HG02852 (cell line): ENCODE measurements around the gene PTPRO.
A peak's percentile ranks its signal among the peaks of the same experiment; 100 is the strongest.
"Not testable (repeated sequence)": the region's sequence is repeated elsewhere in the genome, so short reads cannot be mapped to it uniquely, and the experiment has no call there.

ENCODE experiments used
- ATAC-seq: cut with Tn5 transposase; IDR thresholded peaks from one replicate; pipeline ENCODE4 v1.9.1; 2021; ENCODE audit warnings: mild to moderate bottlenecking, moderate library complexity; ENCODE audit not compliant: unreplicated experiment

Gene PTPRO

GRCh38 chr12:15599266-15600037, 277.1 kb downstream of the PTPRO start:
- no peak for ATAC-seq

- ATAC-seq, result no peak
These were observed 278.1 kb downstream of the PTPRO start for GRCh38 chr12:15600223-15600935.

- ATAC-seq, result no peak
These were observed 279.0 kb downstream of the PTPRO start for GRCh38 chr12:15601210-15601800.

GRCh38 chr12:15602051-15602672, 279.9 kb downstream of the PTPRO start:
- ATAC-seq, result no peak

GRCh38 chr12:15603474-15604085, 281.3 kb downstream of the PTPRO start:
- ATAC-seq, result no peak

GRCh38 chr12:15605881-15606590, 283.7 kb downstream of the PTPRO start:
- ATAC-seq, result no peak

- ATAC-seq, result no peak
These were observed 286.1 kb downstream of the PTPRO start for GRCh38 chr12:15608406-15608805.

- no peak for ATAC-seq
These were observed 286.6 kb downstream of the PTPRO start for GRCh38 chr12:15608941-15609340.

- no peak for ATAC-seq
These were observed 291.7 kb downstream of the PTPRO start for GRCh38 chr12:15613981-15614380.

- ATAC-seq, result not testable (repeated sequence)
These were observed 294.2 kb downstream of the PTPRO start for GRCh38 chr12:15616495-15616894.

GRCh38 chr12:15620741-15621539, 298.6 kb downstream of the PTPRO start:
- no peak for ATAC-seq

GRCh38 chr12:15625075-15625474, 302.8 kb downstream of the PTPRO start:
- ATAC-seq, result no peak

GRCh38 chr12:15627995-15628945, 306.0 kb downstream of the PTPRO start:
- no peak for ATAC-seq

- peak; percentile 56 for ATAC-seq
These were observed 306.8 kb downstream of the PTPRO start for GRCh38 chr12:15629108-15629507.

GRCh38 chr12:15629761-15630160, 307.5 kb downstream of the PTPRO start:
- ATAC-seq, result no peak

GRCh38 chr12:15631007-15631715, 308.9 kb downstream of the PTPRO start:
- no peak for ATAC-seq

- no peak for ATAC-seq
These were observed 310.4 kb downstream of the PTPRO start for GRCh38 chr12:15632708-15633107.

GRCh38 chr12:15633201-15633600, 310.9 kb downstream of the PTPRO start:
- no peak for ATAC-seq
